Measurements from ENCODE around the gene PTGDS.

The PTGDS gene

GRCh38 chr9:136937186-136938001, 39.9 kb upstream of the PTGDS start:
- TF ChIP-seq, protein P1, sequence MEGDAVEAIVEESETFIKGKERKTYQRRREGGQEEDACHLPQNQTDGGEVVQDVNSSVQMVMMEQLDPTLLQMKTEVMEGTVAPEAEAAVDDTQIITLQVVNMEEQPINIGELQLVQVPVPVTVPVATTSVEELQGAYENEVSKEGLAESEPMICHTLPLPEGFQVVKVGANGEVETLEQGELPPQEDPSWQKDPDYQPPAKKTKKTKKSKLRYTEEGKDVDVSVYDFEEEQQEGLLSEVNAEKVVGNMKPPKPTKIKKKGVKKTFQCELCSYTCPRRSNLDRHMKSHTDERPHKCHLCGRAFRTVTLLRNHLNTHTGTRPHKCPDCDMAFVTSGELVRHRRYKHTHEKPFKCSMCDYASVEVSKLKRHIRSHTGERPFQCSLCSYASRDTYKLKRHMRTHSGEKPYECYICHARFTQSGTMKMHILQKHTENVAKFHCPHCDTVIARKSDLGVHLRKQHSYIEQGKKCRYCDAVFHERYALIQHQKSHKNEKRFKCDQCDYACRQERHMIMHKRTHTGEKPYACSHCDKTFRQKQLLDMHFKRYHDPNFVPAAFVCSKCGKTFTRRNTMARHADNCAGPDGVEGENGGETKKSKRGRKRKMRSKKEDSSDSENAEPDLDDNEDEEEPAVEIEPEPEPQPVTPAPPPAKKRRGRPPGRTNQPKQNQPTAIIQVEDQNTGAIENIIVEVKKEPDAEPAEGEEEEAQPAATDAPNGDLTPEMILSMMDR (IDR thresholded peaks at IDR 0.05; ENCODE audit: insufficient read depth, missing control alignments), result no peak
- DNase-seq (ENCODE audit: insufficient read length, low spot score) (no peak), FAIRE-seq (no peak)

DNA sequence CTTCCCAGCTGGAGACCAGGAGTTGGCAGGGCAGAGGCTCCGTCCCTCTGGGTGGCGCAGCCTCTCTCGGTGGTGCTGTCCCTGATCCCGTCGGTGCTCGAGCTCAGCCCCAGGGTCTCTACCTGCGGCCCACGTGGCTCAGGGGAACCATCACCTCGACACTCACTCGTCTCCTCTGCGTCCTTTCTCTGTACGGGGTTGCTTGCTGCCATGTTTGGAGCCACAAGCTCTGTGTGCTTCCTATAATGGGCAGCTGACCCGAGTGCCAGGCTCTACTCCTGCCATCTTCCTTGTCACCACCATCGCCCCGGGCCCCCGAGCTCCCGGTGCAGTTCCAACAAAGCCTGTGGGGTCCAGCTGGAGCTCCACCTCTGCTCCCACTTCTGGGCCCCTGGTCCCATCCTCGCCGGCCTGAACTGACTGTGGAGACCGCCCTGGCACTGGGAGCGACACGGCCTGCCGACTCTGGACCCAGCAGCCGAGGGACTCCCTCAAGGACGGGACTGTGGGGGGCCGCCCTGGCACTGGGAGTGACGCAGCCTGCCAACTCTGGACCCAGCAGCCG, 37.8 kb upstream of the PTGDS start:
- no peak for DNase-seq (ENCODE audit: insufficient read length, low spot score)
- no peak for FAIRE-seq
- TF ChIP-seq, protein P1 (IDR thresholded peaks at IDR 0.05; ENCODE audit: insufficient read depth, missing control alignments), result no peak

- DNase-seq (ENCODE audit: insufficient read length, low spot score), result no peak
- FAIRE-seq, result no peak
- TF ChIP-seq, protein P1 (IDR thresholded peaks at IDR 0.05; ENCODE audit: insufficient read depth, missing control alignments), result no peak
Measured at GRCh38 chr9:136939996-136940525, 37.2 kb upstream of the PTGDS start.

GRCh38 chr9:136940526-136941230, 36.6 kb upstream of the PTGDS start:
- DNase-seq (ENCODE audit: insufficient read length, low spot score) (no peak), FAIRE-seq (no peak)
- TF ChIP-seq, protein P1 (IDR thresholded peaks at IDR 0.05; ENCODE audit: insufficient read depth, missing control alignments), result no peak

GRCh38 chr9:136941231-136942111, 35.8 kb upstream of the PTGDS start:
- DNase-seq (ENCODE audit: insufficient read length, low spot score), result no peak
- no peak for FAIRE-seq
- TF ChIP-seq, protein P1 (IDR thresholded peaks at IDR 0.05; ENCODE audit: insufficient read depth, missing control alignments), result no peak

DNA sequence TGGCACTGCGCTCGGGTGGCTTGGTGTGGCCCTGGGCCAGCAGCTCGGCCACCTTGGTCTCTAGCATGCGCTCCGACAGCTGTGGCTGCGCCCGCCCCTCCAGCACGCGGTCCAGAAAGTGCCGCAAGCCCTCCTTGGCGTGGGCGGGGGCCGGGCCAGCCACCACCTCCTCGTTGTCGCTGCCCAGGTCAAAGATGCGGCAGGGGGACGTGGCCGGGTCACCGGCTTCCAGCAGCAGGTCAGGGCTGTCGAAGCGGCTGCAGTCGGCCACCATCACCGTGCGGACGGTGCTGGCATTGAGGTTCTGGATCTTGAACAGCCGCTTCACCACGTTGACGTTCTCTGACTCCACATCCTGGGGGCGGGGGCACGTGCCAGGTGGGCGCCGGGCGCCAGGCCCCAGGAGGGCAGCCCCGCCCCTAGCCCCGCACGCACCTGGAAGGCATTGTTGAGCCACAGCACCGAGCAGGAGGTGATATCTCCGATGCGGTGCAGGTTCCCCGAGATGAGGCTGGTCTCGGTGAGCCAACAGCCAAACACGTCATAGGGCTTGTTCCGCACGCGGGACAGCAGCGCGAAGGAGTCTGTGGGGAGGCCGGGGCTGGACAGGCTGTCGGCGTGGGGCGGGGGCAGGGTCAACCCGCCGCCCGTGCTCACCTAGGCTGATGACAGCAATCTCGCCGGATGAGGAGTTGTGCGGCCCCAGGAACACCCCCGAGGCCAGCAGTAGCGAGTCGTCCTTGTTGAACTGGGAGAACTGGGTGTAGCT, 35.0 kb upstream of the PTGDS start:
- FAIRE-seq, result no peak
- no peak for DNase-seq (ENCODE audit: insufficient read length, low spot score)
- TF ChIP-seq, protein P1 (IDR thresholded peaks at IDR 0.05; ENCODE audit: insufficient read depth, missing control alignments), result no peak

All from D721Med (cell line).